GM12878 (cell line): Measurements from ENCODE around the gene VKORC1. TPM values are rescaled to one million over a fixed set of nuclear protein-coding genes. Genes with fewer than 3 reads are reported as not detected.
A peak's percentile ranks its signal among the peaks of the same experiment; 100 is the strongest.

ENCODE experiments used
- EGR1 ChIP-seq, 2 experiments: IDR thresholded peaks; 1 replicate in 1 of 2; 2 replicates in 1 of 2; pipeline ENCODE4 v1.6.1; 2011 to 2012; ENCODE audit warnings: low read depth in 2 of 2, low read length in 2 of 2, borderline replicate concordance in 1 of 2, mild to moderate bottlenecking in 1 of 2, moderate library complexity in 1 of 2
- IKZF2 ChIP-seq, 2 experiments: fragments of 450-650 bp; IDR thresholded peaks; 2 replicates each; pipeline ENCODE4 v1.6.1; 2017; ENCODE audit warnings: mild to moderate bottlenecking in 2 of 2, moderate library complexity in 2 of 2
- KDM1A ChIP-seq: fragments of 200-600 bp; sonication (generic); IDR thresholded peaks from 2 replicates; pipeline ENCODE4 v1.6.1; 2016; ENCODE audit warnings: borderline replicate concordance
- LARP7 ChIP-seq: fragments of 450-650 bp; IDR thresholded peaks from 2 replicates; pipeline ENCODE4 v1.6.1; 2017; ENCODE audit warnings: mild to moderate bottlenecking
- MYC ChIP-seq: IDR thresholded peaks from 2 replicates; pipeline ENCODE4 v1.6.1; 2011; ENCODE audit warnings: mild to moderate bottlenecking, low read length, moderate library complexity, inconsistent platforms; ENCODE audit not compliant: insufficient read depth, insufficient replicate concordance, insufficient read length, severe bottlenecking
- NFXL1 ChIP-seq: fragments of 450-650 bp; IDR thresholded peaks from 2 replicates; pipeline ENCODE4 v1.6.1; 2017; ENCODE audit warnings: antibody characterized with exemption, mild to moderate bottlenecking, borderline replicate concordance
- POLR2A ChIP-seq: IDR thresholded peaks from 2 replicates; pipeline ENCODE4 v1.6.1; 2011; ENCODE audit warnings: low read depth, mild to moderate bottlenecking, low read length
- POLR2AphosphoS2 ChIP-seq: IDR thresholded peaks from 2 replicates; pipeline ENCODE4 v1.6.1; 2011; ENCODE audit warnings: low read depth, mild to moderate bottlenecking, low read length, improper control_type of control experiment, moderate library complexity
- SIX5 ChIP-seq: IDR thresholded peaks from 2 replicates; pipeline ENCODE4 v1.6.1; 2011; ENCODE audit warnings: mild to moderate bottlenecking, low read depth, low read length, moderate library complexity; ENCODE audit not compliant: severe bottlenecking
- SMAD5 ChIP-seq: IDR thresholded peaks from 2 replicates; pipeline ENCODE4 v1.6.1; 2016; ENCODE audit warnings: antibody characterized with exemption, low read depth
- TBL1XR1 ChIP-seq: IDR thresholded peaks from 2 replicates; pipeline ENCODE4 v1.6.1; 2012; ENCODE audit warnings: low read depth, low read length, improper control_type of control experiment
- polyA plus RNA-seq, 11 experiments: library from polyadenylated mRNA; depleted of rRNA in 4 of 11; unstranded in 6 of 11; stranded (reverse) in 5 of 11; fragments of >200 nt; fragmentation: Nextera tagmentation in 4 of 11; fragmentation: Illumina TruSeq in 1 of 11; extraction: Ambion mirVana in 4 of 11; extraction: Trizol in 1 of 11; gene quantifications; 1 replicate in 1 of 11; 2 replicates in 10 of 11; pipeline versions ENCODE4 v1.2.1 to v1.2.3, GENCODE V29; 2011 to 2016; ENCODE audit warnings: inconsistent platforms in 2 of 11, missing spikeins in 2 of 11, low read depth in 1 of 11
- total RNA-seq, 4 experiments: library from RNA; depleted of rRNA in 3 of 4; stranded (reverse); fragments of >200 nt in 3 of 4; fragmentation: Illumina TruSeq in 1 of 4; extraction: Trizol in 1 of 4; gene quantifications; 2 replicates each; pipeline versions ENCODE4 v1.2.1 to v1.2.3, GENCODE V29; 2013 to 2021
- TF ChIP-seq, protein P1 (sequence below): IDR thresholded peaks from 2 replicates; pipeline ENCODE4 v1.6.1; 2012; ENCODE audit warnings: low read depth, low read length, improper control_type of control experiment
- TF ChIP-seq, protein P2 (sequence below): fragments of 450-650 bp; IDR thresholded peaks from 2 replicates; pipeline ENCODE4 v1.6.1; 2016; ENCODE audit warnings: mild to moderate bottlenecking
- TF ChIP-seq, protein P3 (sequence below): fragments of 450-650 bp; IDR thresholded peaks from 2 replicates; pipeline ENCODE4 v1.6.1; 2014; ENCODE audit warnings: mild to moderate bottlenecking
- TF ChIP-seq, protein P4 (sequence below): IDR thresholded peaks from 2 replicates; pipeline ENCODE4 v1.6.1; 2012; ENCODE audit warnings: low read length, inconsistent platforms
- TF ChIP-seq, protein P5 (sequence below): IDR thresholded peaks from 2 replicates; pipeline ENCODE4 v1.6.1; 2012; ENCODE audit warnings: low read depth, low read length, improper control_type of control experiment
- TF ChIP-seq, protein P6 (sequence below): fragments of 450-650 bp; IDR thresholded peaks from 2 replicates; pipeline ENCODE4 v1.6.1; 2018; ENCODE audit warnings: mild to moderate bottlenecking, low read depth, moderate library complexity; ENCODE audit not compliant: partially characterized antibody
- TF ChIP-seq, protein P7 (sequence below): fragments of 150-350 bp; IDR thresholded peaks from 2 replicates; pipeline ENCODE4 v1.6.1; 2014; ENCODE audit warnings: mild to moderate bottlenecking, low read depth, low read length

The VKORC1 gene
- total and polyA plus RNA-seq, 10 of the 15 experiments (the other 5 are each of a cell fraction or from before 2014, with no cell fraction given): 19.8 to 140 (median 57.7) TPM

DNA sequence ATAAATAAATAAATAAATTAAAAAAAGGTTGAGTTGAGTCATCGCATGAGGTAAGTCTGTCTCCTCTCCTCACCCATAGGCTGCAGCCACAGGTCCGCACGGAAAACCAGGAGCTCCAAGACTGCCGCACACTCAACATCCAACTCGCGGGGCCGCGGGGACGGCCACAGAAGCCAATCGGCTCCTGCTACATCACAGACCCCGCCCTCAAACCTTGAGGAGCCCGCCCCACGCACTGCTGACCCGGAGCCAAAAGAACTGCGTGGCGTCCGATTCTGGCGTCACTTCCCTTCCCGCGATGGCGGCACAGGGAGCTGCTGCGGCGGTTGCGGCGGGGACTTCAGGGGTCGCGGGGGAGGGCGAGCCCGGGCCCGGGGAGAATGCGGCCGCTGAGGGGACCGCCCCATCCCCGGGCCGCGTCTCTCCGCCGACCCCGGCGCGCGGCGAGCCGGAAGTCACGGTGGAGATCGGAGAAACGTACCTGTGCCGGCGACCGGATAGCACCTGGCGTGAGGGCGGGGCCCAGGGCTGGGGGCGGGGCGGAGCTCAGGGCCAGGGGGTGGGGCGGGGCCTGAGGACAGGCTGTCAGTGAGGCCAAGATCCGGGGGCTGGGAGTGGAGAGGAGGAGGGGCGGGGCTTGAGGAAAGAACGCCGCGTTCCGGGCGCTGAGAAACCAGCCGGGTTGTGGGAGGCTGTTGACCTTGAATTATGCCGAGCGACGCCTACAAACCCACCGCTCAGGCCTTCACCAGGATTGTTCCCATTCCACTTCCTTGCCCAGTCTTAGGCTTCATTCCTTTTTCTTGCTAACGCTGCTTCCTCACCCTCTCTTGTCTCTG is 23.0 kb upstream of the VKORC1 start, which contains the start of gene KAT8 (continued):
- TF ChIP-seq, protein P1, sequence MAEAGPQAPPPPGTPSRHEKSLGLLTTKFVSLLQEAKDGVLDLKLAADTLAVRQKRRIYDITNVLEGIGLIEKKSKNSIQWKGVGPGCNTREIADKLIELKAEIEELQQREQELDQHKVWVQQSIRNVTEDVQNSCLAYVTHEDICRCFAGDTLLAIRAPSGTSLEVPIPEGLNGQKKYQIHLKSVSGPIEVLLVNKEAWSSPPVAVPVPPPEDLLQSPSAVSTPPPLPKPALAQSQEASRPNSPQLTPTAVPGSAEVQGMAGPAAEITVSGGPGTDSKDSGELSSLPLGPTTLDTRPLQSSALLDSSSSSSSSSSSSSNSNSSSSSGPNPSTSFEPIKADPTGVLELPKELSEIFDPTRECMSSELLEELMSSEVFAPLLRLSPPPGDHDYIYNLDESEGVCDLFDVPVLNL: 0 out of 2 replicates have a peak, but pooled peaks have one; percentile 47
- no peak for TF ChIP-seq IKZF2 (IDR thresholded peaks at IDR 0.05)
- TF ChIP-seq, protein P2, sequence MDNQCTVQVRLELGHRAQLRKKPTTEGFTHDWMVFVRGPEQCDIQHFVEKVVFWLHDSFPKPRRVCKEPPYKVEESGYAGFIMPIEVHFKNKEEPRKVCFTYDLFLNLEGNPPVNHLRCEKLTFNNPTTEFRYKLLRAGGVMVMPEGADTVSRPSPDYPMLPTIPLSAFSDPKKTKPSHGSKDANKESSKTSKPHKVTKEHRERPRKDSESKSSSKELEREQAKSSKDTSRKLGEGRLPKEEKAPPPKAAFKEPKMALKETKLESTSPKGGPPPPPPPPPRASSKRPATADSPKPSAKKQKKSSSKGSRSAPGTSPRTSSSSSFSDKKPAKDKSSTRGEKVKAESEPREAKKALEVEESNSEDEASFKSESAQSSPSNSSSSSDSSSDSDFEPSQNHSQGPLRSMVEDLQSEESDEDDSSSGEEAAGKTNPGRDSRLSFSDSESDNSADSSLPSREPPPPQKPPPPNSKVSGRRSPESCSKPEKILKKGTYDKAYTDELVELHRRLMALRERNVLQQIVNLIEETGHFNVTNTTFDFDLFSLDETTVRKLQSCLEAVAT: no peak
- peak; percentile 67 for TF ChIP-seq LARP7
- TF ChIP-seq KDM1A: no peak
- TF ChIP-seq SIX5: peak; percentile 62
- TF ChIP-seq TBL1XR1: 0 out of 2 replicates have a peak, but pooled peaks have one; percentile 24
- TF ChIP-seq, protein P3, sequence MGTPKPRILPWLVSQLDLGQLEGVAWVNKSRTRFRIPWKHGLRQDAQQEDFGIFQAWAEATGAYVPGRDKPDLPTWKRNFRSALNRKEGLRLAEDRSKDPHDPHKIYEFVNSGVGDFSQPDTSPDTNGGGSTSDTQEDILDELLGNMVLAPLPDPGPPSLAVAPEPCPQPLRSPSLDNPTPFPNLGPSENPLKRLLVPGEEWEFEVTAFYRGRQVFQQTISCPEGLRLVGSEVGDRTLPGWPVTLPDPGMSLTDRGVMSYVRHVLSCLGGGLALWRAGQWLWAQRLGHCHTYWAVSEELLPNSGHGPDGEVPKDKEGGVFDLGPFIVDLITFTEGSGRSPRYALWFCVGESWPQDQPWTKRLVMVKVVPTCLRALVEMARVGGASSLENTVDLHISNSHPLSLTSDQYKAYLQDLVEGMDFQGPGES: no peak
- TF ChIP-seq SMAD5: peak; percentile 85
- TF ChIP-seq, protein P4, sequence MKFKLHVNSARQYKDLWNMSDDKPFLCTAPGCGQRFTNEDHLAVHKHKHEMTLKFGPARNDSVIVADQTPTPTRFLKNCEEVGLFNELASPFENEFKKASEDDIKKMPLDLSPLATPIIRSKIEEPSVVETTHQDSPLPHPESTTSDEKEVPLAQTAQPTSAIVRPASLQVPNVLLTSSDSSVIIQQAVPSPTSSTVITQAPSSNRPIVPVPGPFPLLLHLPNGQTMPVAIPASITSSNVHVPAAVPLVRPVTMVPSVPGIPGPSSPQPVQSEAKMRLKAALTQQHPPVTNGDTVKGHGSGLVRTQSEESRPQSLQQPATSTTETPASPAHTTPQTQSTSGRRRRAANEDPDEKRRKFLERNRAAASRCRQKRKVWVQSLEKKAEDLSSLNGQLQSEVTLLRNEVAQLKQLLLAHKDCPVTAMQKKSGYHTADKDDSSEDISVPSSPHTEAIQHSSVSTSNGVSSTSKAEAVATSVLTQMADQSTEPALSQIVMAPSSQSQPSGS: no peak
- TF ChIP-seq POLR2A: peak; percentile 96
- TF ChIP-seq EGR1 (IDR thresholded peaks at IDR 0.05; ENCODE audit: borderline replicate concordance in 1 of 2, low read depth in 2 of 2, low read length in 2 of 2): peak; percentile 33 to 42; a peak in 2 of 3 replicates
- TF ChIP-seq, protein P5, sequence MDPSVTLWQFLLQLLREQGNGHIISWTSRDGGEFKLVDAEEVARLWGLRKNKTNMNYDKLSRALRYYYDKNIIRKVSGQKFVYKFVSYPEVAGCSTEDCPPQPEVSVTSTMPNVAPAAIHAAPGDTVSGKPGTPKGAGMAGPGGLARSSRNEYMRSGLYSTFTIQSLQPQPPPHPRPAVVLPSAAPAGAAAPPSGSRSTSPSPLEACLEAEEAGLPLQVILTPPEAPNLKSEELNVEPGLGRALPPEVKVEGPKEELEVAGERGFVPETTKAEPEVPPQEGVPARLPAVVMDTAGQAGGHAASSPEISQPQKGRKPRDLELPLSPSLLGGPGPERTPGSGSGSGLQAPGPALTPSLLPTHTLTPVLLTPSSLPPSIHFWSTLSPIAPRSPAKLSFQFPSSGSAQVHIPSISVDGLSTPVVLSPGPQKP: peak; percentile 34; the same call in 1 of the 2 replicates
- TF ChIP-seq POLR2AphosphoS2: peak; percentile 91
- TF ChIP-seq, protein P6, sequence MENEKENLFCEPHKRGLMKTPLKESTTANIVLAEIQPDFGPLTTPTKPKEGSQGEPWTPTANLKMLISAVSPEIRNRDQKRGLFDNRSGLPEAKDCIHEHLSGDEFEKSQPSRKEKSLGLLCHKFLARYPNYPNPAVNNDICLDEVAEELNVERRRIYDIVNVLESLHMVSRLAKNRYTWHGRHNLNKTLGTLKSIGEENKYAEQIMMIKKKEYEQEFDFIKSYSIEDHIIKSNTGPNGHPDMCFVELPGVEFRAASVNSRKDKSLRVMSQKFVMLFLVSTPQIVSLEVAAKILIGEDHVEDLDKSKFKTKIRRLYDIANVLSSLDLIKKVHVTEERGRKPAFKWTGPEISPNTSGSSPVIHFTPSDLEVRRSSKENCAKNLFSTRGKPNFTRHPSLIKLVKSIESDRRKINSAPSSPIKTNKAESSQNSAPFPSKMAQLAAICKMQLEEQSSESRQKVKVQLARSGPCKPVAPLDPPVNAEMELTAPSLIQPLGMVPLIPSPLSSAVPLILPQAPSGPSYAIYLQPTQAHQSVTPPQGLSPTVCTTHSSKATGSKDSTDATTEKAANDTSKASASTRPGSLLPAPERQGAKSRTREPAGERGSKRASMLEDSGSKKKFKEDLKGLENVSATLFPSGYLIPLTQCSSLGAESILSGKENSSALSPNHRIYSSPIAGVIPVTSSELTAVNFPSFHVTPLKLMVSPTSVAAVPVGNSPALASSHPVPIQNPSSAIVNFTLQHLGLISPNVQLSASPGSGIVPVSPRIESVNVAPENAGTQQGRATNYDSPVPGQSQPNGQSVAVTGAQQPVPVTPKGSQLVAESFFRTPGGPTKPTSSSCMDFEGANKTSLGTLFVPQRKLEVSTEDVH: peak; percentile 51
- TF ChIP-seq MYC: no peak
- no peak for TF ChIP-seq NFXL1
- TF ChIP-seq, protein P7, sequence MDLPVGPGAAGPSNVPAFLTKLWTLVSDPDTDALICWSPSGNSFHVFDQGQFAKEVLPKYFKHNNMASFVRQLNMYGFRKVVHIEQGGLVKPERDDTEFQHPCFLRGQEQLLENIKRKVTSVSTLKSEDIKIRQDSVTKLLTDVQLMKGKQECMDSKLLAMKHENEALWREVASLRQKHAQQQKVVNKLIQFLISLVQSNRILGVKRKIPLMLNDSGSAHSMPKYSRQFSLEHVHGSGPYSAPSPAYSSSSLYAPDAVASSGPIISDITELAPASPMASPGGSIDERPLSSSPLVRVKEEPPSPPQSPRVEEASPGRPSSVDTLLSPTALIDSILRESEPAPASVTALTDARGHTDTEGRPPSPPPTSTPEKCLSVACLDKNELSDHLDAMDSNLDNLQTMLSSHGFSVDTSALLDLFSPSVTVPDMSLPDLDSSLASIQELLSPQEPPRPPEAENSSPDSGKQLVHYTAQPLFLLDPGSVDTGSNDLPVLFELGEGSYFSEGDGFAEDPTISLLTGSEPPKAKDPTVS: no peak
